ENCODE data around the gene SBF2.

- TF ChIP-seq CTCF (IDR thresholded peaks at IDR 0.05; ENCODE audit: low read depth, low read length, poor library complexity, severe bottlenecking) (no peak), EZH2phosphoT487 (IDR thresholded peaks at IDR 0.05; ENCODE audit: borderline replicate concordance, low read length) (no peak)
These were observed 557.7 kb downstream of the SBF2 start for GRCh38 chr11:9736365-9736764.
